GM13977 (cell line): ENCODE measurements around the gene GZMM.
A peak's percentile ranks its signal among the peaks of the same experiment; 100 is the strongest.

Experiments
- DNase-seq: peaks from one replicate; pipeline ENCODE4 v3.0.0; 2012; ENCODE audit warnings: low spot score
- in situ Hi-C: fragments of 300-500 bp; cut with MboI; formaldehyde crosslinking; loops from one replicate; pipeline ENCODE4 v1.12.0; 2022; ENCODE audit warnings: low sequenced_read_pairs, low pct_unique_long_range_greater_than_20kb, mixed read lengths, inconsistent platforms; ENCODE audit not compliant: unreplicated experiment
- TF ChIP-seq, protein P1 (sequence below): IDR thresholded peaks from 2 replicates; pipeline ENCODE4 v1.5.1; 2012; ENCODE audit warnings: mild to moderate bottlenecking, control low read depth; ENCODE audit not compliant: insufficient read depth; ENCODE audit errors: extremely low read depth, missing control alignments

The GZMM gene

DNA sequence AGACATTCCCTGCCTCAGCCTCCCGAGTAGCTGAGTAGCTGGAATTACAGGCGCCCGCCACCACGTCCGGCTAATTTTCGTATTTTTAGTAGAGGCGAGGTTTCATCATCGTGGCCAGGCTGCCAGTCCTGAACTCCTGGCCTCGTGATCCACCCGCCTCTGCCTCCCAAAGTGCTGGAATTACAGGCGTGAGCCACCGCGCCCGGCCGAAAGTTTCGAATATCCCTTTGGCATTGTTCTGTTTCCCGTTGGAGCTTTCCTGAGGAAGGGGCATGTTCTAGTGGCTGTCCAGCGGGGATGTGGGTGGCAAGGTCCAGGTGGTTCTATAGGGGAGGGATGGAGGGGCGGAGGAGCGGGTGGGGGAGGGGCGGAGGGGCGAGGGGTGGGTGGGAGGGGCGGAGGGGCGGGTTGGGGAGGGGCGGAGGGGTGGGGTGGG is 26.4 kb downstream of the GZMM start:
- TF ChIP-seq, protein P1, sequence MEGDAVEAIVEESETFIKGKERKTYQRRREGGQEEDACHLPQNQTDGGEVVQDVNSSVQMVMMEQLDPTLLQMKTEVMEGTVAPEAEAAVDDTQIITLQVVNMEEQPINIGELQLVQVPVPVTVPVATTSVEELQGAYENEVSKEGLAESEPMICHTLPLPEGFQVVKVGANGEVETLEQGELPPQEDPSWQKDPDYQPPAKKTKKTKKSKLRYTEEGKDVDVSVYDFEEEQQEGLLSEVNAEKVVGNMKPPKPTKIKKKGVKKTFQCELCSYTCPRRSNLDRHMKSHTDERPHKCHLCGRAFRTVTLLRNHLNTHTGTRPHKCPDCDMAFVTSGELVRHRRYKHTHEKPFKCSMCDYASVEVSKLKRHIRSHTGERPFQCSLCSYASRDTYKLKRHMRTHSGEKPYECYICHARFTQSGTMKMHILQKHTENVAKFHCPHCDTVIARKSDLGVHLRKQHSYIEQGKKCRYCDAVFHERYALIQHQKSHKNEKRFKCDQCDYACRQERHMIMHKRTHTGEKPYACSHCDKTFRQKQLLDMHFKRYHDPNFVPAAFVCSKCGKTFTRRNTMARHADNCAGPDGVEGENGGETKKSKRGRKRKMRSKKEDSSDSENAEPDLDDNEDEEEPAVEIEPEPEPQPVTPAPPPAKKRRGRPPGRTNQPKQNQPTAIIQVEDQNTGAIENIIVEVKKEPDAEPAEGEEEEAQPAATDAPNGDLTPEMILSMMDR, result no peak

DNA sequence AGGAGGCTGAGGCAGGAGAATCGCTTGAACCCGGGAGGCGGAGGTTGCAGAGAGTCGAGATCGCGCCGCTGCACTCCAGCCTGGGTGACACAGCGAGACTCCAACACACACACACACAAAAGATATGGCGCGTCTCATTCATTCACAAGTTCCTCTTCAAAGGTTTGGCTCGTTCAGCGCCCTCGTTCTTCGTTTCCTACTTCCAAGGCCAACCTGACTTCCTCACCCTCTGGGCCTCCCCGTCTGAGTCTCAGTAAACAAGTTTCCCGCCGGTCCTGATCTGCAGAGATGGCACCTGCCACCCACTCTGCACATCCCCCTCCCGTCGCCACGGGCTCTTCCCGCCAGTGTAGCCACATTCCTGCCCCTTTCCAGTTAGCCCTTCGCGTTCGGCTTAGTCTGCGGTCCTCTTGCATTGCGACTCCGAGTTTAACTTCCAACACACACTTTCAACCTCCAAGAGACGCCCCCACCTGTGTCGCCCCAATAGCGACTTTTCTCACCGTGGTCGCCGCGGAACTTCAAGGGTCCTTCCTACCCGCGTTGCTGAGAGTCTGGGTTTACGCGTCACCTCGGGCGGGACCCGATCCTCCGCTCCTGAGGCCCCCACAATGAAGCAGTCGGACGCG is 27.2 kb downstream of the GZMM start:
- DNase-seq, result peak; percentile 71
- TF ChIP-seq, protein P1, result no peak
- in situ Hi-C loops, result no loop called here

More for the DNA sequence above, 26.4 kb downstream of the GZMM start:
- in situ Hi-C loops, result no loop called here
- DNase-seq, result no peak

DNA sequence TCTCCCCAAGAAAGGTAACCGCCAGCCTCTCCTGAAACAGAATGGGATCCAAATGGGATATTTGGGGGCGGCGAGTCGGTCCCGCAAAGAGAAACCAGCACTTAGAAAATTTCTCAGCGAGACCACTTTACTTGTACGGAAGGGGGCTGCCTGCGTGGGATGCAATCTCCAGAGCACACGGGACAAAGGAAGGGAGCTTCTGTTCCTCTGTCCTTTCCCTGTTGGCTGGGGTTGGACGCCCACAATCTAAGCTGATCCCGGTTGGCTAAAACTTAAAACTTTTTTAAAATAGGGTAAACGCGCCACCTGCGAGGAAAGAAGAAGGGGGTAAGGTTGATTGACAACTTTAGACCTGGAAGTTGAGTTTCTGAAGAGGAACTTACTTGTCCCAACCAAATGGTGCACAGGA is 27.7 kb downstream of the GZMM start:
- no peak for DNase-seq
- TF ChIP-seq, protein P1, result no peak
- in situ Hi-C loops, result no loop called here

GRCh38 chr19:572140-572742 is 28.4 kb downstream of the GZMM start, which contains the start of gene BSG:
TSS of gene BSG (plus strand) at chr19:572596. CDS start at chr19:572635, 39 bp downstream.
- DNase-seq, result peak; percentile 100
- in situ Hi-C loops, result no loop called here
- TF ChIP-seq, protein P1, result no peak

DNA sequence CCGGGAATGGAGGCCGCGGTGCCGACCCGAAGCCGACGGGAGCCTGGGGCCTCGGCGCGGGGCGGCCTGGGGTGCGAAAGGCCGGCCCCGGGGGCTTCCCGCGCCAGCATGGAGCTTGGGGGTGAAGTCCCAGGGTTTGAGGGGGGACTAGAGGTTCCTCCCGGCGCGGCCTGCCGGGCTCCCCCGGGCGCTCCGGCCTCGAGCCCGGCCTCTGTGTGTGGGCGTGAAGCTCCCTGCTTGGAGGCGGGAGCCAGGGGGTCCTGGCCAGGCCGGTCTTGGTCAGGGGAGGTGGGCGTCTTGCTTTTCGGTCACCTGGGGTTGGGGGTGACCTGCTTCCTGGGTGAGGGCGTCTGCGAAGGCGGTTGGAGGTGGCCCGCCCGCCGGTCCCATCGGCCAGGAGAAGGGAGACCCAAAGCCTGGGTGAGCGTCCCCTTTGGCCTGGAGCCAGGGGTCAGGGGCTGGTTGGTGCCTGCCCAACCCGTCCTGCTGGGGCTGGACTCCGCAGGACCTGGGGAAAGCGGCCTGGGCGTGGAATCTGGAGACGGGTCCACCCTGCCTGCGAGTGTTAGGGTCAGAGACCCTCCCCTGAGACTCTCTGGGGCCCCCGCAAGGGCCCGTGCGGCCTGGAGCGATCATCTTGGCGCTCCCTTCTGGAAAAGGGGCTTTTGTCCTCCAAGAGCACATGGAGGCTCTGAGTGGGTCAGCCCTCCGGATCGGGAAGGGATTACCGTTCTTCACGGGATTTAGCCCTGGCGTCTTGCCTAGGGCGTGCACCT is 29.1 kb downstream of the GZMM start:
- peak; percentile 74 for DNase-seq
- TF ChIP-seq, protein P1, result no peak
- in situ Hi-C loops, result no loop called here

DNA sequence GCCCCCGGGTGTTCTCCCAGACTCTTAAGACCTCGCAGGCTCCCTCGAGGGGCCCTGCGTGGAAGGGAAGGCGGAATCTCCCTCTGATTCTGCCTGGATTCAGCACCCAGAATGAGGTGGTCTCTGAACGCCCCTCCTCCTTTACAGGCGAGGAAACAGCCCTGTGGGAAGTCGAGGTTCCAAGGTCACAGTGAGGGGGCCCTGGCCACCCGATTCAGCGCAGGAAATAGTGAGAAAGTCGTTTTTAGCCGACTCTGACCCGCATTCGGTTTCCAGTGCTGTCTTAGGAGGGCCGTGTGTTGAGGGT is 29.6 kb downstream of the GZMM start:
- in situ Hi-C loops, result no loop called here
- no peak for DNase-seq
- TF ChIP-seq, protein P1, result no peak
